ENCODE results near the gene DDX51. TPM values are rescaled to one million over a fixed set of nuclear protein-coding genes. Genes with fewer than 3 reads are reported as not detected.

DDX51 gene
- total RNA-seq, 1 donor from 2014 or later = 39.9 TPM

DNA sequence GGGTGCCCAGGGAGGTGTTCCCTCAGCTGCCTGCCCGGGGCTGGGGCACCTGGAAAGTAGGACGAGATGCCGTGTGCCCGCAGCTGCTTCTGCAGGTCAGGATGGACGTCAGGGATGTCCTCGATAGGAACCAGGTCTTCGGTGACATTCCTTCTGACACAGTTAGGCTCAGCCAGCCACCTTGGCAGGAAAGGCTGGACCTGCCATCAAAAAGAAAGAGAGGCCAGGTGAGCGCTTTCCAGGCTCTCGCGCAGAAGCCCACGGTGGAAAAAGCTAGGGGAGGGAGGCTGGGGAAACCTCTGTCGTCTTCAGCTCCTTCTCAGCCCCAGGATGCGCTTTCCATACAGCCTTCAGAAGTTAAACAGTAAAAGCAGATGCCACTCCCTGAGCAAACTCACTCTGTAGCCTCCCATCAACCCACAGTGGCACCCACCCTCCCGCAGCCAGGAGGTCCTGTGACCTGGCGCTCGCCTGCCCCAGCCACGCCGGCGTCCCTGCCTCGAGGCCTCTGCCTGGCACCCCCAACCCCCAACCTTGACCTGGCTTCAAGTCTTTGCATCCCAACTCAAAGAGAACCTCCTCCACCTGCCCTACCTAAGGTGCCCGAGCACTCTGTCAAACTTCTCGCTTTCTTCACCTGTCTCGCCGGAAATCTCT, 1.3 kb downstream of the DDX51 start:
- Mint-ChIP-seq H3K4me3 (peak overlapping the region; percentile 82), H3K27me3 (no peaks in the 10 kb centered on the region), H3K36me3 (ENCODE audit: low read depth) (peaks cover 40% of the 10 kb centered on the region), H3K9me3 (no peaks in the 10 kb centered on the region), H3K27ac (no peak overlapping the region), H3K4me1 (peaks cover 35% of the 10 kb centered on the region)
- ChIA-PET CTCF (no interaction called here), POLR2A (interaction anchor here (0.7 kb wide), 1 partner anchor 72 kb away, joined by 7 read pairs; no protein-coding TSS in a partner anchor)
- no peak for ATAC-seq (ENCODE audit: low read depth)
- TF ChIP-seq, protein P1, sequence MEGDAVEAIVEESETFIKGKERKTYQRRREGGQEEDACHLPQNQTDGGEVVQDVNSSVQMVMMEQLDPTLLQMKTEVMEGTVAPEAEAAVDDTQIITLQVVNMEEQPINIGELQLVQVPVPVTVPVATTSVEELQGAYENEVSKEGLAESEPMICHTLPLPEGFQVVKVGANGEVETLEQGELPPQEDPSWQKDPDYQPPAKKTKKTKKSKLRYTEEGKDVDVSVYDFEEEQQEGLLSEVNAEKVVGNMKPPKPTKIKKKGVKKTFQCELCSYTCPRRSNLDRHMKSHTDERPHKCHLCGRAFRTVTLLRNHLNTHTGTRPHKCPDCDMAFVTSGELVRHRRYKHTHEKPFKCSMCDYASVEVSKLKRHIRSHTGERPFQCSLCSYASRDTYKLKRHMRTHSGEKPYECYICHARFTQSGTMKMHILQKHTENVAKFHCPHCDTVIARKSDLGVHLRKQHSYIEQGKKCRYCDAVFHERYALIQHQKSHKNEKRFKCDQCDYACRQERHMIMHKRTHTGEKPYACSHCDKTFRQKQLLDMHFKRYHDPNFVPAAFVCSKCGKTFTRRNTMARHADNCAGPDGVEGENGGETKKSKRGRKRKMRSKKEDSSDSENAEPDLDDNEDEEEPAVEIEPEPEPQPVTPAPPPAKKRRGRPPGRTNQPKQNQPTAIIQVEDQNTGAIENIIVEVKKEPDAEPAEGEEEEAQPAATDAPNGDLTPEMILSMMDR (IDR thresholded peaks at IDR 0.05) = no peak
- no peak for DNase-seq
- intact Hi-C loops (cut with micrococcal nuclease) = no loop called here

DNA sequence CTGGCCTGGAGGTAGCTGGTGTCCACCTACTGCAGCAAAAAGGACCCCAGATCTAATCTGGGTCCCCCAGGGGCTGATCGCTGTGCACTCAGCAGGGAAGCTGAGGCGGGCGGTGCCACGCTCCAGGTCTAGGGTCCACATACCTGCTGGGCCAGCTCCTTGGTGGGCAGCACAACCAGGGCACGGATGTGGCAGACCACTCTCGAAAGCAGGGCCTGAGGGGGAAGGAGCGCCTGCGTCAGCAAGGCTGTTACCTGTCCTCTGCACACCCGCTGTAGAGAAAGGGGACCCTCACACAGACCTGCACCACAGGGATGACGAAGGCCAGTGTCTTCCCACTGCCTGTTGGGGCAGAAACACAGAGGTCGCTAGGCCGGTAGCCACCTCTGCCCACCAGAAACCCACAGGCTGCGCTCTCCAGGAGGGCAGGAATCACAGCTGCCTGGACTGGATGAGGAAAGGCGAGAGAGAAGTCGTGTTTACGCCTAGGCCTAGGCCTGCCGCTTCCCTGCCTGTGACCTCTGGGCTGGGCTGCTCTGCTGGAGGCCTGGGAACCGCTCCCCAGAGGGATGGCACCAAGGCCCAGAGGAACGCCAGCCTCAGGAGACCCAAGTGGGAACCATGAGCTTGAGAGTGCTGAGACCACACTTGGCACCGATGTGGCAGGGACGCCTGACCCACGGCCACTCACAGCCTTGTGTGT, 2.0 kb downstream of the DDX51 start:
- H3K4me3 Mint-ChIP-seq = peak overlapping the region; percentile 82
- DNase-seq (no peak), ATAC-seq (ENCODE audit: low read depth) (no peak)
- H3K9me3 Mint-ChIP-seq = no peaks in the 10 kb centered on the region
- H3K4me1 Mint-ChIP-seq = peaks cover 35% of the 10 kb centered on the region
- TF ChIP-seq, protein P1 (IDR thresholded peaks at IDR 0.05) = no peak
- ChIA-PET CTCF (no interaction called here), POLR2A (no interaction called here)
- peaks cover 42% of the 10 kb centered on the region for H3K36me3 Mint-ChIP-seq (ENCODE audit: low read depth)
- intact Hi-C loops (cut with micrococcal nuclease) = no loop called here
- H3K27ac Mint-ChIP-seq = no peak overlapping the region
- no peaks in the 10 kb centered on the region for H3K27me3 Mint-ChIP-seq

DNA sequence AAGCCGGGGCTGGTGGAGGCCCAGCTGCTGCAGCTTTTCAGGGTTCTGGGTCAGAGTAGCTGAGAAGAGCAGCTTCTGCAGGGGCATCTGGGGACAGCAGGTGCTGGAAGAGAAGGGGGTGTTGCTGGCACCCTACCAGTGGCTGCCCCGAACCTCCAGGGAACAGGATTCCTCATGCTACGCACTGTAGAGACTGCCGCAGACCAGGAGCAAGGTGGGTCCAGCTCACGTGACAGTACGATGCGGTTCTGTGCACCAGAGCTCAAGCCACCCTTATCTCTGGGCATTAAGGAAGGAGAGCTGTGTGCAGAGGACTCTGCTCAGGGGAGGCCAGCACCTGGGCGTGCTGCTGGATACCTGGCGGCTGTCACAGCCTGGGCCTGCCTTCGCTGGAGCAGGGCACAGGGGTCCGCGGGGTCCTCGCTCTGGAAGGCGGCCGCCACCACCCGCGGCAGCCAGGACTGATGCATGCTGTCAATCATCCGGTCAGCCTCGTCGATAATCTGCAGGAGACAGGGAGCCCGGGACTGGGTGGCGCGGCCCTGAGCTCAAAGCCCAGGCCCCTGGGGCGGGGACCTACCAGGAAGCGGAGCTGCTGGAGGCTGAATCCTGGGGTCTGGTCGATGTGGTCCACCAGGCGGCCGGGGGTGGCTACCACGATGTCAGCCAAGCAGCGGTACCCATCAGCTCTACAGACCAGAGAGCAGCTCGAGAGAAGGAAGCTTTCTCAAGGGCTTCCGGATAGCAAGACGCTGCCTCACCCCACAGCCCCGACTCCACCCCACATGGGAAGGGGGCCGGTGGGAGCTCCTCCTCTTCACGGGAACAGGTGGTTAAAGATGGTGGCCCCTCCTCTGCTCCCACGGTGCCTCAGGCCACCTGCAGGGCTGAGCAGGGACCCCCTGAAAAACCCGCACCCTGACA, 2.9 kb downstream of the DDX51 start:
- H3K4me1 Mint-ChIP-seq = peaks cover 28% of the 10 kb centered on the region
- ATAC-seq (ENCODE audit: low read depth) (no peak), DNase-seq (no peak)
- TF ChIP-seq, protein P1 (IDR thresholded peaks at IDR 0.05) = no peak
- H3K27ac Mint-ChIP-seq = no peak overlapping the region
- POLR2A ChIA-PET = no interaction called here
- CTCF ChIA-PET = no interaction called here
- peaks cover 37% of the 10 kb centered on the region for H3K36me3 Mint-ChIP-seq (ENCODE audit: low read depth)
- H3K9me3 Mint-ChIP-seq = no peaks in the 10 kb centered on the region
- no peaks in the 10 kb centered on the region for H3K27me3 Mint-ChIP-seq
- no peak overlapping the region for H3K4me3 Mint-ChIP-seq
- intact Hi-C loops (cut with micrococcal nuclease) = no loop called here

DNA sequence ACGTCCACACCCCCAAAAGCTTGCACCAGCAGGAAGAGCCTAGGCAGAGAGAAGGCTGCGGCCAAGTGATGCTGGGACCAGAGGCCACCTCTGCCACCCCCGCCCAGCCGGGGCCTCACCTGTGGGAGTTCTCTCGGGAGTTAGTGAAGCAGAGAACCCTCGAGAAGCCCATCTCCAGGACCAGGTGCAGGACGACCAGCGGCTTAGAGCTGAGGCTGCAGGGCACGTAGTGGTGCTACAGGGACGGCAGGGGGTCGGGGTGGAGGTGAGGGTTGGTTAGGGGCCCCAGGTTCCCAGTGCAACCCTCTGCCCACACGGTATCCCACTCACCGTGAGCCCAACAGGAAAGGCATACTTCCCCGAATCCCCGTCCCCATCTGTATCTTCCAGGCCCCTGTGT, 3.6 kb downstream of the DDX51 start:
- H3K4me1 Mint-ChIP-seq = peaks cover 21% of the 10 kb centered on the region
- ChIA-PET POLR2A (no interaction called here), CTCF (interaction anchor here (1.4 kb wide), 1 partner anchor 13 kb away, joined by 5 read pairs; no protein-coding TSS in a partner anchor)
- intact Hi-C loops (cut with micrococcal nuclease) = no loop called here
- DNase-seq (no peak), ATAC-seq (ENCODE audit: low read depth) (no peak)
- H3K27ac Mint-ChIP-seq = no peak overlapping the region
- H3K4me3 Mint-ChIP-seq = no peak overlapping the region
- TF ChIP-seq, protein P1 (IDR thresholded peaks at IDR 0.05) = no peak
- H3K9me3 Mint-ChIP-seq = no peaks in the 10 kb centered on the region
- no peaks in the 10 kb centered on the region for H3K27me3 Mint-ChIP-seq
- peaks cover 33% of the 10 kb centered on the region for H3K36me3 Mint-ChIP-seq (ENCODE audit: low read depth)

DNA sequence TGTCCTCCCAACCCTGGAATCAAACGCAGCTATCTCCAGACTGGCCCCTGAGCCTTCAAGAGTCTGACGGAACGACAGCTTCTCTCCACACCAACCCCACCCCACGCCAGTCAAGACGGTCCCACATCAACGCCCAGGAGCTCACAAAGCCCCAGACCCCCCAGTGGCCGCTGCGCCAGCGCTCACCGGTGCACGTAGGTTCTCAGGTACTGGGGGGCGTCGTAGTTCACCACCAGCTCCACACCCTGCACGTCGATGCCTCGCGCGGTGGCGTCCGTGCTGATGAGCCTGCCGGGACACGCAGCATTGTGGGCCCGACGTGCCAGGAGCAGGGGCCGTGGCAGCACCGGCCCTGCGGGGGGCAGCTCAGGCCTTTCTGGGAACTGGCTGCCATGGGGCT, 4.2 kb downstream of the DDX51 start:
- Mint-ChIP-seq H3K27me3 (no peaks in the 10 kb centered on the region), H3K4me1 (peaks cover 15% of the 10 kb centered on the region), H3K36me3 (ENCODE audit: low read depth) (peaks cover 33% of the 10 kb centered on the region), H3K9me3 (no peaks in the 10 kb centered on the region), H3K27ac (no peak overlapping the region), H3K4me3 (no peak overlapping the region)
- CTCF ChIA-PET = interaction anchor here (1.4 kb wide), 1 partner anchor 14 kb away, joined by 5 read pairs; no protein-coding TSS in a partner anchor
- intact Hi-C loops (cut with micrococcal nuclease) = no loop called here
- TF ChIP-seq, protein P1 (IDR thresholded peaks at IDR 0.05) = no peak
- POLR2A ChIA-PET = no interaction called here
- no peak for DNase-seq
- no peak for ATAC-seq (ENCODE audit: low read depth)

Measured in activated B cell treated with CpG ODN at 0.5 μM for 24 hours (primary cell).